IPS DF 4.7 (cell line): ENCODE measurements around the gene KITLG.
"Not testable (repeated sequence)": the region's sequence is repeated elsewhere in the genome, so short reads cannot be mapped to it uniquely, and the experiment has no call there.

Source experiments
- DNase-seq: peaks from one replicate; pipeline ENCODE4 v3.0.0-alpha.2; 2013; ENCODE audit warnings: low spot score; ENCODE audit errors: extremely low read depth

Gene KITLG

DNA sequence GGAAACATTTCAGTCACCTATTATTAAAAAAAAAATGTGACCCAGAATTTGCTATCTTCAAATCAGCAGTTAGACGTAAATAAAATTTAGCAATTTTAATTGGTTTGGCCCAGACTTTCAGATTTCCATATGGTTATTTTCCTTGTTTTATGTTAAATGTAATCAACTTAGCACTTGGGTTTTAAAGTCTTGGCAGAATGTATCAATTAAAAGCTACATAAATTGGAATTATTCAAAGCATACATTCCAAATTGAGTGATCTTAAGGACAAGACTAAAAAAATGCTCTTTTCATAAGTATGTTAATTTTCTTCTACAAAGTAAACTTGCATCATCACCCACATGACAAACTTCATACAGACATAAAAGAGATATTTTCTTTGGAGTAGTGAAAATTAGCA is 3.4 kb downstream of the KITLG start:
- DNase-seq = no peak

GRCh38 chr12:88575361-88575970 is 4.8 kb downstream of the KITLG start:
- no peak for DNase-seq

DNA sequence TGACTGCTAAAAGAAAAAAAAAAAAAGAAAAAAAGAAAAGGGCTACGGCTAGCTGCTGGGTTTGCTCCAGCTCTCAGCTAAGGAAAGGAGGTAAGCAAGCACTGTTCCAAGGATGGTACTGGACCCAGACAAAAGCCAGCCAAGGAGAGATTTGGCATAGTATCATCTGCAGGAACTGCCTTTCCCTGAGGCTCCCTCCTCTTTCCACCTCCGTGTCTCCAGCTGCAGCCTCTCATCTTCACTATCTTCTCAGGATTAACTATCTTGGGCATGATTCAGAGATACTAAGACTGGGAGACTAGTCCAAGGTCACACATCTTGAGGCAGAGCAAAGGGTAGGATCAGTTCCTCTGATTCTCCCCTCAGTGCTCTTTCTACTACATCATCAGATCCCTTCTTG is 6.0 kb downstream of the KITLG start:
- no peak for DNase-seq

DNA sequence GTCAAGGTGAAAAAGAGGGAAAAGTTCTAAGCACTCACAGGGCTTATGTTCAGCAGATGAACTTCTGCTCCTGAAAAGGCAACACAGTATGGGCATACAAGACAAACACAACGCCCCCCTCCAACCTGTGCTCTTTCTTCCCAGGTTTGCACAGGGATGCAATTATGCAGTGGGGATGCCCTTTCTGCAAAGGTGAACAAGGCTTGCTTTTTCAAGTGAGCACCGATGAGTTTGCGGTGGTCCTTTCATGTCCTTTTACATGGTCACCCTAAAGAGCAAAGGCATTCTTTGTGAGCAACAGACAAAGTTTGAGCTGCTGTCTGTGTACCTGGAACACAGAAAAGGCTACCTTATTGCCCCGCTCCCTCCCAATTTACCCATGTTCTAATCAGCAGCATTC is 6.7 kb downstream of the KITLG start:
- no peak for DNase-seq

DNA sequence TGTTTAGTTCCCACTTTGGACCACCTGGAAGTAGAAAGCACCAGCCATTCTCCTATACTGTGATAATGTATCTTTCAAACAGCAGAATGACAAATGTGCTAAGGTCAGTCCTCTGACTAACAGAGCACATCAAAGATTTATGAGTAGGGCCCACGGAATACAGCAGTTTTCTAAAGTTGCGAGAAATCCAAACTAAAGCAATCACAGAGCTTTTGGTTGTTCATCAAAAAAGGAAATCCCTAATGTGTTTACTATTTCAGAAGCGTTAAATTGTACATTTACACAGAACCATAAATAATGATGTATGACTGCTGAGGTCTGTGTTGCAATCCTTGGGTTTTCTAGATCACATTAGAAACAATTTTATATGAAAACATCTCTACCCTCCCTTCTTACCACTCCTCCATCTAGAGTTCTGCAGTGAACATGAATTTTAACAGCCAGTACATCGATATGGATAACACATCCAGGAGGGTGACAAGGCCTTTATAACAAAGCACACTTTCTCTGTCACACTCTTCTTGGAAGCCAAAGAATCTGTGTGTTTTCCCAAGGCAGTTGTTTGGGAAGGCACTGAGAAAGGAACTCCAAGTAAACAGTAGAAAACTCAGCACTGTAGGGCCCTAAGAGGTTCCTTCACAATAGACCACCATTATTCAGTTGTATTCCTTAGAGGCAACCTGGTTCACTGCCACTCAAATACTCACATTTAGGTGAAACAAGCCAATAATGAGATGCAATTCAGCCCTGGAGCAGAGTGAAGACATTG is 7.3 kb downstream of the KITLG start:
- DNase-seq = no peak

GRCh38 chr12:88571543-88571942 is 8.7 kb downstream of the KITLG start:
- DNase-seq = no peak

GRCh38 chr12:88570103-88570502 is 10.2 kb downstream of the KITLG start:
- no peak for DNase-seq

- no peak for DNase-seq
Observed at GRCh38 chr12:88566430-88566829, 13.8 kb downstream of the KITLG start.

DNA sequence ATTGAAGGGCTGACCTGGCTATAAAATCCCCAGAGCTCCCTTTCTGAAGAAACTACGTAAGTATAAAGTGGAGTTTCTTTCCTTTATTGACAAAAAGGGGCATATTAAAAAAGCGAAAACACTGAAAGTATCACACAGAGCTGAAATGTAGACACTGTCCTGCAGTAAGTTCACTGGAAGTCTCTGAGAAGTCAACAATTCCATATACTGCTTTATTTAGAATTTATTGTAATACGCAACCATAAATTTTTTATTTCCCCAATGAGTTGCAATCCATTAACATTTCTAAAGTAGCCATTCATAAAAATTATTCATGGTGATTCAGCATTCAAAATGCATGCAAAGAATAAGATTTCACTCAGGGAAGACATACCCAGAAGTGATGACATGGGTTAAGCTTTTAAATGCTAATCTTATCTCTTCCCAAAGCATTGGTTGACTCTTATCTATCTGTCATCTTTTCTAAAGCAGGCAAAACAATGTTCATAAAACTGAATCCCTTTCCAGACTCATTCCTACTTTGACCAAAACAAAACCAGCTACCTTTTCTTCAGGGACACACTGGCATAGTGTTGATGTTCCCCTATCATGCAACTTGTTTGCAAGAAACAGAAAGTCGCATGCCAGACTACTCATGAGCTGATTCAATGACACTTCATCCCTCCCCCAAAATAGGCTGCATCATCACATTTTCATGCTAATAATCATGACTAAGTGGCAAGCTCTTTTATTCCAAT is 17.3 kb downstream of the KITLG start:
- no peak for DNase-seq

GRCh38 chr12:88562151-88562550 is 18.1 kb downstream of the KITLG start:
- DNase-seq = no peak

DNA sequence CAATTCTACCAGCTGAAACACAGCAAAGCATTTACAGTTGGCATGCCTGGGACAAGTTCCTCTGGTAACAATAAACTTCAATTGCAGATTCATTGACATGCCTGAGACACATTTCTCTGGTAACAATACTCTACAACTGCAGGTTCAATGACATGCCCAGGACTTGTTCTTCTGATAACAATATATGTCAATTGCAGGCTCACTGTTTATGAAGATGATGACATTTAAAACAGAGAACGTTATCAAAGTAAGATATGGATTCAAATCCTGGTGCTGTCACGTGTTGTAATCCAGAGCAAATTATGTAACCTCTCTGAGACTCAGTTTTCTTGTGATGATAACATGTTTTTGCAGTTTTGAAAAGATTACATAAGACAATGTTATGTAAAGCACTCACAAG is 20.5 kb downstream of the KITLG start:
- no peak for DNase-seq

DNA sequence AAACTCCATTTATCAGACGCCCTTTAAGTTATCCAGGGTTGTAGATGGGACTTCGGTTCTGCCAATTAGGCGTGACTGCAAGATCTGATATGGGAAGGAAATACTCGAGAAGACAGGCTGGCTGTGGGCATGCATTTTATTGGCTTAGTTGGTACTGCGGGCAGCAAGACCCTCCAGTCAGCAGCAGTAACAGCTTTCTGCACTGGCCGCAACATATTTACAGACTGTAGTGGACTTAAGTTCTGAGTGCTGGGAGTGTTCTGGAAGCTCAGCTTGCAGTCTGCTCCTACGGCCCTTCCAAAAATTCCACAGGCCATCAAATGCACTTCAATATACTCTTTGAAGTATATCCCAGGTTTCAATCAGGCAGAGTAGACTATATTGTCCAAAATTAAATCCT is 21.1 kb downstream of the KITLG start:
- DNase-seq = no peak

DNA sequence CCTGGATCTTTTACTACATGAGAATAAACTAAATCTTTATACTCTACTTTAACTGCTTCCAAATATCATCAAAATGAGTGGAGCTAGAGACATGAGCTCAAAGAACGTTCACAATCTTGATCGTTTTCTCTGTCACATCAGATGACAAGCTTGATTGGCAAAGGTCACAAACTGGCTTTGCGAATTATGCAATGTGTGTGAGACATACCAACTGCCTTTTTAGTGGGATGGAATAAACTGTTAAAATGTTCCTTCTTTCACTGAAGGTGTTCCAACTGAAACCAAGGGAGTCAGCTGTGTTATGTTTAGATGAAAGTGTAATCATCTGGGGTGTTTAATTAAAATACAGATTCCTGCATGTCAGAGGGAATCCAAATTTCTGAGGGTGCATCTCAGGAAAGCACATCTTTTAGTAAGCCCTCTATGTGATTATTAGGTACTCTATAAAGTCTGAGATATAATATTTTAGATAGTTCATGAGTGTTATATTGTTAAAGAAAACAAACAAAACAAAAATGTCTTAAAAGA is 21.9 kb downstream of the KITLG start:
- DNase-seq = no peak

DNA sequence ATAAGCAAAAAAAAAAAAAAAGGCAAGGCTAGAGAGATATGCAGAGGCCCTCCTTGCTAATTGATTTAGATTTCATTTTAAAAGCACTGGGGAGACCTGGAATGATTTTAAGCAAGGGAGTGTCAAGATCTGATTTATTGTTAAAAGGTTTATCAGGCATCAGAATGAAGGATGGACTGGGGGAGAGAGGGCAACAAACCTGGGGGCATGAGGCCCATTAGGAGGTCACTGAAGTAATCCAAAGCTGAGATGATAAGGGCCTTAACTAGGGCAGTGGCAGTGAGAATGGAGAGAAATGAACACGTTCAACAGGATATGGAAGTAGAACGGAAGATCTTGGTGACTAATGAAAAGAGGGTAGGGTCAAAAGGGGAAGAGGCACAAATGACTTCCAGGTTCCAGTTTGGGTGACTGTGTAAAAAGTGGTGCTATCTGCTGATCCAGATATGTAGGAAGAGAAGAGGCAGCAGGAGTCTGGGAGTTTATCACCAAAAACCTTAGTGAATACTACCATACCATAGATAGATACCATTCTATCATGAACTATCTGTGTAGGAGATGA is 24.0 kb downstream of the KITLG start:
- no peak for DNase-seq

DNA sequence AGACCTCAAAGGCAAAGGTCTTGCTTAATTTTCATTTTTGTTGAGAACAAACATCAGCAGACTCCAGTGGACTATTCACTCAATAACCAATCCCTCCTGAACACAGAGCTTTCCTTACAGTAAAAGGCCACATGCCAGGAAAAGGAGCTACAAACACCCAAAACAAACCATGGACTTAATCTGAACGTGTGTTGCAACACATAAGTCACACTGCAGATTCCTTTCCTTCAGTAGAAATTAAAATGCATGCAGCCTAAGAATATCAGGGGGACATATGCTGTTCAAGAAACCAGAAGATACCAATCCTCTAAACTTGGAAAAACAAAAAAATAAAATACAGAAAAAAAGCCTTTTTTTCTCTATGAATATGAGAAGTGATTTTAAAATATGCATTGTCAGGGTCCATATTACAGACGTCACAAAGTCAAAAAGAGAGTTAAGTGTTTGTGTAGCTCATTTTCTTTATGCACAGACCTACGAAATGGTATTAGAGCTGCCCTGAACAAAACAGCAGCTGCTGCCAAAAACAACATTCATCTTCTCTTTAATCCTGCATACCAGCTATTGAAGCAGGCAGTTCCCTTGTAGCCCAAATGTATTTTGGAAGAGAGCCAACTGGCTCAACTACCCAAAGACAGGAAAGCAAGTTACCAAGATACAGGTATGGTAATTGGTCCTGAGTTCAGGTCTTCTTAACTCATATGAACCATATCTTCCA is 26.2 kb downstream of the KITLG start:
- no peak for DNase-seq

DNA sequence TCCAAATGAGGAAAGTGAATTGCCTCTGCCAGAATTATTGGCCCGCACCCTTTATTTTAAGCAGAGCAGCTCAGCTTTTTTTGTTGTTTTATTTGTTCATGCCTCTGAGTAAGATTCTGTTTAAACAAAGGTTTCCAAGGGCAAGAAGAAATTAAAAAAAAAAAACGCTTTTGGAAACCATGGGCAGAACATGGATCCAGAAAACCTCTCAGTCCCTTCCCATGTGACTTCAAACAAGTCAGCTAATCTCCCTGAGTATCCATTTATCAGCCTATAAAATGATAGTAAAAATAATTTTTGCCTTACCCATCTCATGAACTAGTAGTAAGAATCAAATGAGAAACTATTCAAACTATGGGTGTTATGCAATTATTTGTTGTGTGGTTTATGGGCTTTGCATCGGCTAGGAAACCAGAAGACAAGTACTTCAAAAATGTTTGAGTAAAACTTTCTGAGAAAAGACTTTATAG is 27.6 kb downstream of the KITLG start:
- no peak for DNase-seq

- no peak for DNase-seq
Observed at GRCh38 chr12:88549929-88550328, 30.3 kb downstream of the KITLG start.

DNA sequence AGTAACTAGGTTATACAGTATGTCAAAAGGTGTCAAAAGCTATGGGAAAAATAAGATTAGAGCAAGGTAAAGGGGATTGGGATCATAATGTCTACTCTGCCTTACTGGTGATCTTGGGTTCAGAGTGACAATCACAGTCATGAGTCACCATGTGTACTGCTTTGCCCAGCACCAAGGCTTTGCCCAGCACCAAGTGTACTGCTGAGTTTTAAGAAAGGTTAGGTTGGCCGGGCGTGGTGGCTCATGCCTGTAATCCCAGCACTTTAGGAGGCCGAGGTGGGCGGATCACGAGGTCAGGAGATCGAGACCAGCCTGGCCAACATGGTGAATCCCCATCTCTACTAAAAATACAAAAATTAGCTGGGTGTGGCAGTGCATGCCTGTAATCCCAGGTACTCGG is 32.3 kb downstream of the KITLG start:
- DNase-seq = not testable (repeated sequence)

- DNase-seq = no peak
Observed at GRCh38 chr12:88546853-88547252, 33.4 kb downstream of the KITLG start.

DNA sequence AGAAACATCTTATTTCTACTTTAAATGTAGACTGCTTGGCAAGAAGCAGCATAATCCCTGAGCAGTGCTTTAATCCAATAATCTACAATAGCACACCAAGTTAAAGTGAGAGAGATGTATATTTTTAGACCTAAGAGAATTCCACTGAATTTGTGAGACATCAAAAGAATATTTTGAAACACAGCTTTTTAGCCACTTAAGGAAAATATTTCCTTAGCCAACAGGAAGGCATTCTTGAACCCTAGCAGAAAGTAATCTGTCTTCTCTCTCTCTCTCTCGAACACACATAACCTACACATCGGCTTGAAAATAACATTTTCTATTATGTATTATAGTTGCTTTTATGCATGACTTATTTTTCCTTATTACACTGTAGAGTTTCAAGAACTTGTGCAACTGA is 34.0 kb downstream of the KITLG start:
- DNase-seq = no peak
